GM12878 (cell line): ENCODE data around the gene UCN2.

ENCODE experiments used
- EP300 ChIP-seq, 2 experiments: fragments of 150-350 bp in 1 of 2; IDR thresholded peaks; 2 replicates each; pipeline ENCODE4 v1.6.1; 2011 to 2012; ENCODE audit warnings: low read depth in 2 of 2, low read length in 2 of 2, borderline replicate concordance in 1 of 2, improper control_type of control experiment in 1 of 2, inconsistent platforms in 1 of 2; ENCODE audit not compliant: control insufficient read depth in 1 of 2
- TAF1 ChIP-seq: IDR thresholded peaks from 2 replicates; pipeline ENCODE4 v1.6.1; 2011; ENCODE audit warnings: mild to moderate bottlenecking, low read depth, low read length, borderline replicate concordance

- no peak for TF ChIP-seq TAF1
- no peak for TF ChIP-seq EP300 (IDR thresholded peaks at IDR 0.05; ENCODE audit: borderline replicate concordance in 1 of 2, control insufficient read depth in 1 of 2, low read depth in 2 of 2, low read length in 2 of 2)
These were observed 34.9 kb upstream of the UCN2 start for GRCh38 chr3:48598323-48599076.
